GM23338 (cell line): Measurements from ENCODE around the gene ARHGEF11.

ENCODE experiments used
- CTCF ChIP-seq, 2 experiments: fragments of 200-600 bp in 1 of 2; sonication (generic) in 1 of 2; conservative IDR thresholded peaks; 2 replicates each; pipeline versions ENCODE4 v1.5.1 to v1.6.1; 2016 to 2017; ENCODE audit warnings: antibody characterized with exemption in 2 of 2, low read depth in 2 of 2, mild to moderate bottlenecking in 2 of 2, moderate library complexity in 1 of 2
- ETS1 ChIP-seq: IDR thresholded peaks from 2 replicates; pipeline ENCODE4 v1.6.1; 2016; ENCODE audit warnings: antibody characterized with exemption
- EZH2 ChIP-seq: fragments of 200-600 bp; sonication (generic); IDR thresholded peaks from one replicate; pipeline ENCODE4 v1.8.0; 2017; ENCODE audit warnings: antibody characterized with exemption, mild to moderate bottlenecking, low read depth; ENCODE audit not compliant: unreplicated experiment
- EZH2phosphoT487 ChIP-seq: fragments of 200-600 bp; sonication (generic); IDR thresholded peaks from one replicate; pipeline ENCODE4 v1.8.1; 2018; ENCODE audit warnings: antibody characterized with exemption; ENCODE audit not compliant: unreplicated experiment
- JUNB ChIP-seq: IDR thresholded peaks from one replicate; pipeline ENCODE4 v1.6.1; 2016; ENCODE audit warnings: antibody characterized with exemption; ENCODE audit not compliant: unreplicated experiment
- POLR2AphosphoS5 ChIP-seq: IDR thresholded peaks from 2 replicates; pipeline ENCODE4 v1.6.1; 2016; ENCODE audit warnings: antibody characterized with exemption, low read depth
- REST ChIP-seq: IDR thresholded peaks from one replicate; pipeline ENCODE4 v1.6.1; 2018; ENCODE audit warnings: antibody characterized with exemption; ENCODE audit not compliant: unreplicated experiment
- STAT1 ChIP-seq: IDR thresholded peaks from one replicate; pipeline ENCODE4 v1.6.1; 2016; ENCODE audit warnings: antibody characterized with exemption; ENCODE audit not compliant: unreplicated experiment
- ZNF114 ChIP-seq: fragments of 250-450 bp; sonication (Bioruptor Pico); IDR thresholded peaks from 2 replicates; pipeline ENCODE4 v1.5.0; 2020; ENCODE audit warnings: mild to moderate bottlenecking, moderate library complexity
- ZNF331 ChIP-seq: fragments of 250-450 bp; sonication (Bioruptor Pico); IDR thresholded peaks from 2 replicates; pipeline ENCODE4 v1.5.0; 2020; ENCODE audit warnings: low read depth, mild to moderate bottlenecking, moderate library complexity
- ZNF462 ChIP-seq: fragments of 250-450 bp; sonication (Bioruptor Pico); IDR thresholded peaks from 2 replicates; pipeline ENCODE4 v1.5.0; 2020; ENCODE audit warnings: mild to moderate bottlenecking, moderate library complexity

- peak in 1 of 2 experiments; percentile 42; a peak in 3 of 4 replicates for TF ChIP-seq CTCF (conservative IDR thresholded peaks at IDR 0.05; ENCODE audit: low read depth in 2 of 2)
- no peak for TF ChIP-seq EZH2phosphoT487
- TF ChIP-seq ZNF114 (CRISPR knock-in tag) = no peak
- no peak for TF ChIP-seq JUNB
- no peak for TF ChIP-seq REST
- TF ChIP-seq ETS1 = no peak
- no peak for TF ChIP-seq EZH2
- TF ChIP-seq POLR2AphosphoS5 = no peak
- no peak for TF ChIP-seq ZNF462 (CRISPR knock-in tag)
- TF ChIP-seq STAT1 = no peak
- TF ChIP-seq ZNF331 (CRISPR knock-in tag) = no peak
Observed at GRCh38 chr1:156912861-156913808, 132.4 kb downstream of the ARHGEF11 start.
